HCT116 (cell line): ENCODE data around the gene TM7SF2. TPM values are rescaled to one million over a fixed set of nuclear protein-coding genes. Genes with fewer than 3 reads are reported as not detected.

ENCODE experiments used
- ATAC-seq: fragments of 200-7000 bp; cut with Tn5 transposase; 2 replicates; pipeline ENCODE4 v1.9.1; 2020; ENCODE audit warnings: mild to moderate bottlenecking, moderate library complexity
- BruUV-seq: library from RNA; stranded (reverse); fragments of 400-500 nt; replicated peaks from 2 replicates; lab custom pipeline; 2021; lab: Mats Ljungman, UMichigan
- CTCF ChIA-PET: fragments of 300-600 bp; sonication (Branson Sonifier 250); formaldehyde crosslinking; loops from one replicate; lab custom pipeline; 2021; ENCODE audit warnings: antibody characterized with exemption; lab: Charles Lee
- POLR2A ChIA-PET: fragments of 300-600, 350-600 bp; sonication (Branson Sonifier 250); formaldehyde crosslinking; loops from one replicate; lab custom pipeline; 2021; ENCODE audit warnings: antibody characterized with exemption; lab: Charles Lee
- RAD21 ChIA-PET, 2 experiments: fragments of 300-600 bp; sonication (Branson Sonifier 250); formaldehyde crosslinking; loops; one replicate each; lab custom pipeline; 2023; ENCODE audit warnings: low total read pairs in 2 of 2; ENCODE audit not compliant: uncharacterized antibody in 2 of 2, unreplicated experiment in 2 of 2, low non-redundant PET in 1 of 2; lab: Charles Lee
- DNase-seq: peaks from one replicate; pipeline ENCODE4 v3.0.0-alpha.2; 2010; ENCODE audit warnings: low read depth, low spot score
- H2AFZ ChIP-seq: fragments of 200-600 bp; shearing (Covaris generic), sonication (generic); 2 replicates; pipeline ENCODE4 v1.6.1; 2017; ENCODE audit warnings: low read depth, mixed run types, mixed read lengths, antibody characterized with exemption, low read length; ENCODE audit not compliant: poor library complexity, severe bottlenecking
- H3K27ac ChIP-seq: 2 replicates; pipeline ENCODE4 v1.5.1; 2012; ENCODE audit warnings: low read depth, low read length
- H3K27me3 ChIP-seq: fragments of 200-600 bp; sonication (generic); 2 replicates; pipeline ENCODE4 v1.6.1; 2016; ENCODE audit warnings: mixed run types, low read length, mixed read lengths; ENCODE audit not compliant: insufficient read depth
- H3K36me3 ChIP-seq, 2 experiments: fragments of 200-500 bp in 1 of 2; fragments of 200-600 bp in 1 of 2; sonication (Bioruptor generic) in 1 of 2; sonication (generic) in 1 of 2; 2 replicates each; pipeline versions ENCODE4 v1.5.1 to v1.6.1; 2014 to 2016; ENCODE audit warnings: low read length in 2 of 2, inconsistent platforms in 1 of 2, mixed read lengths in 1 of 2, mixed run types in 1 of 2; ENCODE audit not compliant: insufficient read depth in 2 of 2, control insufficient read depth in 1 of 2
- H3K4me1 ChIP-seq, 2 experiments: fragments of 200-600 bp in 1 of 2; sonication (generic) in 1 of 2; 2 replicates each; pipeline versions ENCODE4 v1.5.1 to v1.6.1; 2012 to 2017; ENCODE audit warnings: low read length in 2 of 2, inconsistent platforms in 1 of 2, mild to moderate bottlenecking in 1 of 2, mixed read lengths in 1 of 2, mixed run types in 1 of 2, moderate library complexity in 1 of 2; ENCODE audit not compliant: insufficient read depth in 2 of 2, control insufficient read depth in 1 of 2
- H3K4me2 ChIP-seq: fragments of 200-600 bp; sonication (generic); 2 replicates; pipeline ENCODE4 v1.6.1; 2017; ENCODE audit warnings: mixed run types, low read length, mixed read lengths
- H3K4me3 ChIP-seq, 2 experiments: fragments of 200-600 bp in 1 of 2; sonication (generic) in 1 of 2; replicated peaks in 1 of 2; 2 replicates each; pipeline ENCODE4 v1.5.1; 2011 to 2016; ENCODE audit warnings: low read length in 2 of 2, control low read depth in 1 of 2, low read depth in 1 of 2, mild to moderate bottlenecking in 1 of 2, mixed read lengths in 1 of 2, mixed run types in 1 of 2
- H3K79me2 ChIP-seq: fragments of 200-600 bp; sonication (generic); 2 replicates; pipeline ENCODE4 v1.6.1; 2017; ENCODE audit warnings: mild to moderate bottlenecking, mixed run types, low read length, moderate library complexity, mixed read lengths; ENCODE audit not compliant: insufficient read depth
- H3K9ac ChIP-seq: fragments of 200-600 bp; sonication (generic); 2 replicates; pipeline ENCODE4 v1.6.1; 2016; ENCODE audit warnings: low read length, mixed read lengths
- H3K9me2 ChIP-seq: fragments of 200-600 bp; sonication (generic), shearing (Covaris generic); 2 replicates; pipeline ENCODE4 v1.6.1; 2017; ENCODE audit warnings: mixed run types, mild to moderate bottlenecking, moderate library complexity; ENCODE audit not compliant: insufficient read depth
- H3K9me3 ChIP-seq, 2 experiments: fragments of 200-500 bp in 1 of 2; fragments of 200-600 bp in 1 of 2; sonication (Bioruptor generic) in 1 of 2; sonication (generic) in 1 of 2; 2 replicates each; pipeline ENCODE4 v1.6.1; 2014 to 2017; ENCODE audit warnings: low read length in 2 of 2, mixed read lengths in 2 of 2, inconsistent platforms in 1 of 2, low read depth in 1 of 2, mild to moderate bottlenecking in 1 of 2, mixed run types in 1 of 2, moderate library complexity in 1 of 2; ENCODE audit not compliant: control insufficient read depth in 1 of 2, insufficient read depth in 1 of 2
- H4K20me1 ChIP-seq: fragments of 200-600 bp; sonication (generic), shearing (Covaris generic); 2 replicates; pipeline ENCODE4 v1.6.1; 2017; ENCODE audit warnings: mixed run types, mild to moderate bottlenecking, moderate library complexity; ENCODE audit not compliant: insufficient read depth
- ATF3 ChIP-seq: IDR thresholded peaks from 2 replicates; pipeline ENCODE4 v1.6.1; 2012
- CBX3 ChIP-seq: IDR thresholded peaks from 2 replicates; pipeline ENCODE4 v1.6.1; 2012; ENCODE audit warnings: low read depth
- CEBPB ChIP-seq: IDR thresholded peaks from 2 replicates; pipeline ENCODE4 v1.6.1; 2012; ENCODE audit warnings: low read depth
- CTCF ChIP-seq, 3 experiments: fragments of 200-600 bp in 1 of 3; sonication (generic) in 1 of 3; IDR thresholded peaks in 2 of 3; conservative IDR thresholded peaks in 1 of 3; 2 replicates each; pipeline ENCODE4 v1.5.1; 2012 to 2017; ENCODE audit warnings: low read depth in 2 of 3, low read length in 2 of 3, antibody characterized with exemption in 1 of 3, borderline replicate concordance in 1 of 3, control low read depth in 1 of 3, mild to moderate bottlenecking in 1 of 3, mixed read lengths in 1 of 3, mixed run types in 1 of 3, moderate library complexity in 1 of 3; ENCODE audit not compliant: insufficient read depth in 1 of 3
- EGR1 ChIP-seq: IDR thresholded peaks from 2 replicates; pipeline ENCODE4 v1.6.1; 2012; ENCODE audit warnings: low read depth
- ELF1 ChIP-seq: IDR thresholded peaks from 2 replicates; pipeline ENCODE4 v1.6.1; 2012; ENCODE audit warnings: low read depth, borderline replicate concordance
- EZH2 ChIP-seq: fragments of 200-600 bp; sonication (generic); IDR thresholded peaks from 2 replicates; pipeline ENCODE4 v1.6.1; 2017; ENCODE audit warnings: antibody characterized with exemption, mixed run types
- EZH2phosphoT487 ChIP-seq: fragments of 200-600 bp; IDR thresholded peaks from 2 replicates; pipeline ENCODE4 v1.6.1; 2018; ENCODE audit warnings: antibody characterized with exemption, borderline replicate concordance
- FOSL1 ChIP-seq: IDR thresholded peaks from 2 replicates; pipeline ENCODE4 v1.6.1; 2012; ENCODE audit warnings: low read depth
- JUND ChIP-seq: IDR thresholded peaks from 2 replicates; pipeline ENCODE4 v1.6.1; 2012
- MAX ChIP-seq: IDR thresholded peaks from 2 replicates; pipeline ENCODE4 v1.6.1; 2012
- SIN3A ChIP-seq: IDR thresholded peaks from 2 replicates; pipeline ENCODE4 v1.6.1; 2012; ENCODE audit warnings: low read depth
- SP1 ChIP-seq: IDR thresholded peaks from 2 replicates; pipeline ENCODE4 v1.6.1; 2012; ENCODE audit warnings: low read depth
- SRF ChIP-seq: IDR thresholded peaks from 2 replicates; pipeline ENCODE4 v1.6.1; 2012; ENCODE audit warnings: low read depth
- ZFX ChIP-seq: fragments of 450-650 bp; IDR thresholded peaks from 2 replicates; pipeline ENCODE4 v1.6.1; 2017
- intact Hi-C: fragments of 100-400 bp; cut with micrococcal nuclease; formaldehyde crosslinking; loops from 2 replicates; pipeline ENCODE4 v1.10.0; 2022
- total RNA-seq: library from RNA; stranded (reverse); gene quantifications from one replicate; pipeline ENCODE4 v1.2.1, GENCODE V29; 2021; ENCODE audit not compliant: unreplicated experiment

The TM7SF2 gene
- total RNA-seq, 1 experiment from 2014 or later = 52.9 TPM

- Histone ChIP-seq H3K36me3 (0 out of 4 replicates have a peak, but pooled peaks cover 0 to 10% of the 10 kb centered on the region in 2 experiments), H3K4me3 (peak overlapping the region in 1 of 2 experiments; percentile 66; a peak in 2 of 4 replicates), H3K27ac (peak overlapping the region; percentile 82; the same call in 1 of the 2 replicates), H3K79me2 (peaks cover 9% of the 10 kb centered on the region), H3K4me2 (peak overlapping the region; percentile 92), H4K20me1 (no peaks in the 10 kb centered on the region), H3K9me2 (no peaks in the 10 kb centered on the region), H3K4me1 (peaks cover 20 to 43% of the 10 kb centered on the region in 2 experiments), H2AFZ (no peak overlapping the region), H3K9ac (no peak overlapping the region), H3K27me3 (no peaks in the 10 kb centered on the region), H3K9me3 (no peaks in the 10 kb centered on the region)
- ATAC-seq (no peak), DNase-seq (no peak)
- BruUV-seq = no TSS peak
- CTCF ChIA-PET = interaction anchor here (0.6 to 3.2 kb wide), 20 partner anchors 9 to 332 kb away, joined by 3 to 20 read pairs (median 5); partner anchors contain the start of genes CAPN1, CDC42BPG, FAU and MRPL49
- intact Hi-C loops = loop anchor here (2.0 to 10.0 kb wide), 3 partner anchors 71 to 264 kb away; partner anchors contain the start of genes ATG2A and CAPN1
- POLR2A ChIA-PET = interaction anchor here (0.6 to 3.7 kb wide), 15 partner anchors 8 to 396 kb away, joined by 3 to 21 read pairs (median 5); partner anchors contain the start of genes ARL2, CAPN1, FAU and MRPL49
- no peak for TF ChIP-seq FOSL1
- no peak for TF ChIP-seq SRF
- TF ChIP-seq SP1 = no peak
- TF ChIP-seq EGR1 = no peak
- TF ChIP-seq CBX3 = no peak
- no peak for TF ChIP-seq CTCF (IDR thresholded peaks at IDR 0.05 in 2 of 3, conservative IDR thresholded peaks at IDR 0.05 in 1 of 3; ENCODE audit: borderline replicate concordance in 1 of 3, insufficient read depth in 1 of 3, low read depth in 2 of 3, low read length in 2 of 3)
- TF ChIP-seq SIN3A = no peak
- no peak for TF ChIP-seq EZH2
- TF ChIP-seq JUND = no peak
- TF ChIP-seq MAX = no peak
- TF ChIP-seq ATF3 = no peak
- no peak for TF ChIP-seq EZH2phosphoT487
- no peak for TF ChIP-seq CEBPB
- no peak for TF ChIP-seq ELF1
- TF ChIP-seq ZFX = no peak
- RAD21 ChIA-PET = interaction anchor here (0.7 to 0.9 kb wide), 2 partner anchors 11 to 205 kb away, joined by 3 to 5 read pairs; partner anchors contain the start of gene MRPL49 (in 1 of the 2)
These were observed 421 bp upstream of the TM7SF2 start for GRCh38 chr11:65111159-65111743.
